ENCODE data around the gene PHETA1. TPM values are rescaled to one million over a fixed set of nuclear protein-coding genes. Genes with fewer than 3 reads are reported as not detected.

PHETA1 gene
- total and polyA plus RNA-seq, 2 of the 13 experiments (the other 11 are each of a cell fraction or from before 2014, with no cell fraction given): 11.3 to 20.8 TPM

DNA sequence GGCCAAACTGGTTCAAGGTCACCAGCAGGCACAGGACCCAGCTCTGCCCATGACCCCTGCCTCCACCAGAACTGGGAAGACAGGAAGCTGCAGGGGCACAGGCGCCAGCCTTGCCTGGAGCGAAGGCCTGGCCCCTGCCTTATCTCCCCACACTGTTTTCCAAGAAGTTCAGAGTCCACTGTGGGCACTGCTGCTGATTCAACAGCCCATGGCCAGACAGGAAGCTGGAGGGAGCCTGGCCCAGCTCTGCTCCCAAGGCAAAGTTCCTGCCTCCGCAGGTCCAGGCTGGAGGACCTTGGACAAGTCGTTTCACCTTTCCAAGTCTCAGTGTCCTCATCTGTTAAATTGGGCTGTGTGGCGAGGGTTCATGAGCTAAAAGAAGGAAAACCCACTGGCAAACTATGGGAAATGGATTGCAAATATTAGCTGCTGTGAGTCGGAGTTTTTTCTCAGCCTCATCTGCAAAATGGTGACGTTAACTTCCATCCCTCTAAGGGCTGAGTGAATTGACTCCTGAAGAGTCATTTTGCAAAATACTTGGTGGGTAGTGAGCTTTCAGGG, 1.2 kb downstream of the PHETA1 start (continued):
- TF ChIP-seq NFYC (CRISPR knock-in tag; IDR thresholded peaks at IDR 0.05) (peak; percentile 39; the same call in 1 of the 2 replicates), KLF11 (CRISPR knock-in tag; IDR thresholded peaks at IDR 0.05) (no peak), GFI1 (CRISPR knock-in tag; IDR thresholded peaks at IDR 0.05; ENCODE audit: borderline replicate concordance) (0 out of 2 replicates have a peak, but pooled peaks have one; percentile 45), ZNF354B (CRISPR knock-in tag; IDR thresholded peaks at IDR 0.05) (no peak), ZNF781 (CRISPR knock-in tag; IDR thresholded peaks at IDR 0.05; ENCODE audit: borderline replicate concordance, not compliant biosample characterization) (no peak), NR2F6 (IDR thresholded peaks at IDR 0.05) (peak; percentile 92), NR2F6 (CRISPR knock-in tag; IDR thresholded peaks at IDR 0.05) (peak; percentile 94), ZNF564 (CRISPR knock-in tag; IDR thresholded peaks at IDR 0.05) (peak; percentile 53; the same call in 1 of the 2 replicates), NR3C1 (CRISPR knock-in tag; IDR thresholded peaks at IDR 0.05) (no peak), MED13 (CRISPR knock-in tag; IDR thresholded peaks at IDR 0.05) (peak; percentile 87), ARID2 (CRISPR knock-in tag; IDR thresholded peaks at IDR 0.05; ENCODE audit: borderline replicate concordance) (no peak), HDAC2 (CRISPR knock-in tag; IDR thresholded peaks at IDR 0.05) (peak; percentile 99), ZNF30 (CRISPR knock-in tag; IDR thresholded peaks at IDR 0.05) (no peak), ZC3H13 (CRISPR knock-in tag; IDR thresholded peaks at IDR 0.05) (peak; percentile 85; the same call in 1 of the 2 replicates), ZNF589 (CRISPR knock-in tag; conservative IDR thresholded peaks at IDR 0.05) (no peak), HDAC1 (CRISPR knock-in tag; IDR thresholded peaks at IDR 0.05) (peak; percentile 91), ZNF703 (CRISPR knock-in tag; IDR thresholded peaks at IDR 0.05; ENCODE audit: borderline replicate concordance) (no peak; the same call in 1 of the 2 replicates), IKZF4 (CRISPR knock-in tag; IDR thresholded peaks at IDR 0.05; ENCODE audit: borderline replicate concordance, low read depth, not compliant biosample characterization) (no peak), ZNF615 (CRISPR knock-in tag; IDR thresholded peaks at IDR 0.05; ENCODE audit: borderline replicate concordance) (no peak), GABPB1 (CRISPR knock-in tag; IDR thresholded peaks at IDR 0.05) (peak; percentile 82), KAT8 (CRISPR knock-in tag; IDR thresholded peaks at IDR 0.05) (peak; percentile 84)
- TF ChIP-seq, protein P1, sequence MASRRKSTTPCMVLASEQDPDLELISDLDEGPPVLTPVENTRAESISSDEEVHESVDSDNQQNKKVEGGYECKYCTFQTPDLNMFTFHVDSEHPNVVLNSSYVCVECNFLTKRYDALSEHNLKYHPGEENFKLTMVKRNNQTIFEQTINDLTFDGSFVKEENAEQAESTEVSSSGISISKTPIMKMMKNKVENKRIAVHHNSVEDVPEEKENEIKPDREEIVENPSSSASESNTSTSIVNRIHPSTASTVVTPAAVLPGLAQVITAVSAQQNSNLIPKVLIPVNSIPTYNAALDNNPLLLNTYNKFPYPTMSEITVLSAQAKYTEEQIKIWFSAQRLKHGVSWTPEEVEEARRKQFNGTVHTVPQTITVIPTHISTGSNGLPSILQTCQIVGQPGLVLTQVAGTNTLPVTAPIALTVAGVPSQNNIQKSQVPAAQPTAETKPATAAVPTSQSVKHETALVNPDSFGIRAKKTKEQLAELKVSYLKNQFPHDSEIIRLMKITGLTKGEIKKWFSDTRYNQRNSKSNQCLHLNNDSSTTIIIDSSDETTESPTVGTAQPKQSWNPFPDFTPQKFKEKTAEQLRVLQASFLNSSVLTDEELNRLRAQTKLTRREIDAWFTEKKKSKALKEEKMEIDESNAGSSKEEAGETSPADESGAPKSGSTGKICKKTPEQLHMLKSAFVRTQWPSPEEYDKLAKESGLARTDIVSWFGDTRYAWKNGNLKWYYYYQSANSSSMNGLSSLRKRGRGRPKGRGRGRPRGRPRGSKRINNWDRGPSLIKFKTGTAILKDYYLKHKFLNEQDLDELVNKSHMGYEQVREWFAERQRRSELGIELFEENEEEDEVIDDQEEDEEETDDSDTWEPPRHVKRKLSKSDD (CRISPR knock-in tag; IDR thresholded peaks at IDR 0.05; ENCODE audit: low read depth): peak; percentile 70; the same call in 1 of the 2 replicates
- TF ChIP-seq, protein P2, sequence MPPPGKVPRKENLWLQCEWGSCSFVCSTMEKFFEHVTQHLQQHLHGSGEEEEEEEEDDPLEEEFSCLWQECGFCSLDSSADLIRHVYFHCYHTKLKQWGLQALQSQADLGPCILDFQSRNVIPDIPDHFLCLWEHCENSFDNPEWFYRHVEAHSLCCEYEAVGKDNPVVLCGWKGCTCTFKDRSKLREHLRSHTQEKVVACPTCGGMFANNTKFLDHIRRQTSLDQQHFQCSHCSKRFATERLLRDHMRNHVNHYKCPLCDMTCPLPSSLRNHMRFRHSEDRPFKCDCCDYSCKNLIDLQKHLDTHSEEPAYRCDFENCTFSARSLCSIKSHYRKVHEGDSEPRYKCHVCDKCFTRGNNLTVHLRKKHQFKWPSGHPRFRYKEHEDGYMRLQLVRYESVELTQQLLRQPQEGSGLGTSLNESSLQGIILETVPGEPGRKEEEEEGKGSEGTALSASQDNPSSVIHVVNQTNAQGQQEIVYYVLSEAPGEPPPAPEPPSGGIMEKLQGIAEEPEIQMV (CRISPR knock-in tag; IDR thresholded peaks at IDR 0.05; ENCODE audit: low read depth): peak; percentile 69; the same call in 1 of the 2 replicates
- TF ChIP-seq, protein P3, sequence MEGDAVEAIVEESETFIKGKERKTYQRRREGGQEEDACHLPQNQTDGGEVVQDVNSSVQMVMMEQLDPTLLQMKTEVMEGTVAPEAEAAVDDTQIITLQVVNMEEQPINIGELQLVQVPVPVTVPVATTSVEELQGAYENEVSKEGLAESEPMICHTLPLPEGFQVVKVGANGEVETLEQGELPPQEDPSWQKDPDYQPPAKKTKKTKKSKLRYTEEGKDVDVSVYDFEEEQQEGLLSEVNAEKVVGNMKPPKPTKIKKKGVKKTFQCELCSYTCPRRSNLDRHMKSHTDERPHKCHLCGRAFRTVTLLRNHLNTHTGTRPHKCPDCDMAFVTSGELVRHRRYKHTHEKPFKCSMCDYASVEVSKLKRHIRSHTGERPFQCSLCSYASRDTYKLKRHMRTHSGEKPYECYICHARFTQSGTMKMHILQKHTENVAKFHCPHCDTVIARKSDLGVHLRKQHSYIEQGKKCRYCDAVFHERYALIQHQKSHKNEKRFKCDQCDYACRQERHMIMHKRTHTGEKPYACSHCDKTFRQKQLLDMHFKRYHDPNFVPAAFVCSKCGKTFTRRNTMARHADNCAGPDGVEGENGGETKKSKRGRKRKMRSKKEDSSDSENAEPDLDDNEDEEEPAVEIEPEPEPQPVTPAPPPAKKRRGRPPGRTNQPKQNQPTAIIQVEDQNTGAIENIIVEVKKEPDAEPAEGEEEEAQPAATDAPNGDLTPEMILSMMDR (CRISPR knock-in tag; IDR thresholded peaks at IDR 0.05): peak; percentile 33; the same call in 1 of the 2 replicates
